Globus pallidus (tissue), 1 donor: Measurements from ENCODE around the gene GALNT9.
"Not testable (repeated sequence)": the region's sequence is repeated elsewhere in the genome, so short reads cannot be mapped to it uniquely, and the experiment has no call there.

Experiments
- DNase-seq: peaks from one replicate; pipeline ENCODE4 v3.0.0-alpha.2; 2015; ENCODE audit warnings: low spot score

Gene GALNT9

DNA sequence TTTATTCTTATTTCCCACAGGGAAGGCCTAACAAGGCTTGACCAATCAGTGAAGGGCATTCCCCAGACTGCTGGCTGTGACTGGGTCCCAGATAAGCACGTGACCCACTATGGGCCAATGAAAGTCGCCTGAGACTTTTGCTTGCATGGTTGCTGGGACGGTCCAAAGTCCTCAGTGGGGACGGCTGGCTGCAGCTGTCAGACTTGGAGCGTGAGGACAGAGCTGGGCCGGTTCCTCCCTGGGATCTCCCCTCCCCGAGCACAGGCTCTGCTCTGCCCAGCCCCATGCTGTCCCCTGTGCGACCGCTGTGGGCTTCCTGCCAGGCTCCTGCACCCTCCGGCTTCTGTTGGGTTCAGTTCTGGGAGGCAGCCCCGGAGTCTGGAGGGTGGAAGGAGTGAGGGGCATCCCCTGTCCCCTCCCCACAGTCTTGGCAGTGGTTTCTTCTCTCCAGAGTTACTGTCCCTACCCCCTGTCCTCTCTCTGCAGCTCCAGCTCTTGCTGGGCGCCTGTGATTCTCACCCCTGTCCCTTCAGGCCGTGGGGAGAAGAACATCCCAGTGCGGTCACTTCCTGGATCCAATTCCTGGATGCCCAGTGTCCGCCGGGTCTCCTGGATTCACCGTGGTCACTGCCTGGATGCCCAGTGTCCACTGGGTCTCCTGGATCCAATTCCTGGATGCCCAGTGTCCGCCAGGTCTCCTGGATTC, 50.1 kb downstream of the GALNT9 start:
- DNase-seq = no peak

DNA sequence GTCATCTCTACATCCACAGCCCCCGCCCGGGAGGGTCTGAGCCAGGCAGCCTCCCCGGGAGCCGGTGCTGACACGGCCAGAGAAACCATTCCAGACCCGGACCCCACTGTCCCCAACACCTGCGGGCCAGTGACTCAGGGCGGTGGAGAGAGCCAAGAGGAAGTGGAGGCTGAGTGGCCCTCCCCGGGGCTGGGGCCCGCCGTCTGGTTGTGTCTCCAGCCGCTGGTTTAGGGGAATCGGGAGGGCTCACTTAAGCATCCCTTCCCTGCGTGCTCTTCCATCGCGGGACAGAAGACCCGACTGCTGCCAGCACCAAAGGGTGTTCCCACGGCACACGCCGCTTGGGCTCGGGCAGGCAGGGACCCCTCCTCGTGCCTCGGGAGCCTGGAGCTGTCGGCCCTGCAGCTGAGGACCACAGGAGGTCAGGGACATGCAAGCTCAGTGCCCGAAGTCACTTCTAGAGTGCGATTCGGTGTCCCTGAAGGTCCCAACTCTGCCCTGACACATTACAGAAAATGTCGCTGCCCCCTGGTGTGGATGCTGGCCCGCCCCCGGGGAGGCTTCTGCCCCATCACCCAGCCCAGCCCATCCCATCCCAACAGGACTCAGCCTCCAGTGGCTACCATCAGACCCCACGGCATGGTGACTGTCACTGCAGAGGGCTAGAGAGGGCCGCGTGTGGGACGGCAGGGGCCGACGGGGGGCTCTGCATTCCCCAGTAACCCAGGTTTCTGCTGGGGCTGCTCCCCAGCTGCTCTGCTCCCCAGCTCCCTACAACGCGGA, 50.8 kb downstream of the GALNT9 start:
- DNase-seq = no peak

DNA sequence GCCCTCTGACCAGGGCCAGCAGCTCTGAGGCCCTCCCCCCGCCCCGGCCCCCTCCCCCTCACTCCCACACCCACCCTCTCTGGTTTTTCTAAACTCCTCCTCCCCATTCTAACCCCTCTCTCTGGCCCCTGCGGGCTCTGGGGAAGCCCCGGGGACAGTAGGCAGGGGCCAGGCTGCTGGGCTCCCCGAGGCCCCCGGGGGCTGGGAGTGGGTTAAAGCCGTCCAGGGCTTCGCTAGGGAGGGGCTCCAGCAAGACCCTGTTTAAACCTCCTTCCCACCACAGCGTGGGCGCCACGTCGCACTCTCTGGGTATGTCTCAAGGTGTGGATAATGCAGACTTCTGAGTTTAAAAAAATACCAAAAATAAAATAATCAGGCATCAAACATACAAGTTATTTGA, 51.4 kb downstream of the GALNT9 start:
- DNase-seq = no peak

DNA sequence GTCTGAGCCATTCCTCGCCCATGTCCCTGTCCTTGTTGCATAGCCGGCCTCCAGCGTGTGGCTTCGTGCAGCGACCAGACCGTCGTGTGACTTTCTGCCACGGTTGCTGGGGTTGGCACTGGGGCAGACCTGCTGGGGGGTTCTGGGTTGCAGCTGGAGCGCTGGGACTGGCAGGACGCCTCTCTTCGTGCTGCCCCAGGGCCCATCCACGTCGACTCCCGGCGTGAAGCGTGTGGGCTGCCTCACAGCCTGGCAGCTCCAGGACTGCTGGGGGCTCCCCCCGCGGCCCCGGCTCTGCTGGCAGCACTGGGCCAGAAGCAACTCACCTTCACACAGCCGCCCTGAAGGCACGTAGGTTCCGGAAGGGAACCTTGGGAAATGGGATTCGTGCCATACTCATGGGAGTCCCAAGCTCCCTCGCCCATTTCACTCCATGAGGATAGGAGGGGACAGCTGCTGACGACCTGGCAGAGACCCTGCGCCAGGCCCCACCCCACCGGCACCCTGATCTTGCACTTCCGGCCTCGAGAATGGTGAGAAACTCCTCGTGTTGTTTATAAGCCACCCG, 51.9 kb downstream of the GALNT9 start:
- DNase-seq = no peak

DNA sequence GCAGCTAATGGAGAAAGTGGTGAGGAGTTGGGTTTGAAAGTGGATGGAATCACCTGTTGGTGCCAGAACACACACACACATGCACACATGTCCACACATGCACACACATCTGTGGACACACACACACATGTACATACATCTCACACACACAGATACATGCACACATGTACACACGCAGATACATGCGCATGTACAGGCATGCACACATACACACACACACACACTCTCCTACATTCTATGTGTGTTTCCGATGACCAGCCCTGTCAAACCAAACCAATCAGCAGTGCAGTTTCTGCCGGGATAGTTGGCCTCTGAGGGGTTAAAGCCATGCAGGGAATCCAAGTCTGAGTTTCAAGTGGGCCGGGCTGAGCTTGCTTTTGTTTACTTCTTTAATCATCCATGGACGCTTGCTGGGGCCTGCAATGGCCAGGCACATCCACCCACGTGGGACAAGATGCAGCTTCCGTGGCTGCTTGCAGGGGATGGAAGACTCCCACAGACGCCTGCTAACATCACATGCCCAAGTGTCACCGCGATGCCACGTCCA, 52.5 kb downstream of the GALNT9 start:
- DNase-seq = no peak

DNA sequence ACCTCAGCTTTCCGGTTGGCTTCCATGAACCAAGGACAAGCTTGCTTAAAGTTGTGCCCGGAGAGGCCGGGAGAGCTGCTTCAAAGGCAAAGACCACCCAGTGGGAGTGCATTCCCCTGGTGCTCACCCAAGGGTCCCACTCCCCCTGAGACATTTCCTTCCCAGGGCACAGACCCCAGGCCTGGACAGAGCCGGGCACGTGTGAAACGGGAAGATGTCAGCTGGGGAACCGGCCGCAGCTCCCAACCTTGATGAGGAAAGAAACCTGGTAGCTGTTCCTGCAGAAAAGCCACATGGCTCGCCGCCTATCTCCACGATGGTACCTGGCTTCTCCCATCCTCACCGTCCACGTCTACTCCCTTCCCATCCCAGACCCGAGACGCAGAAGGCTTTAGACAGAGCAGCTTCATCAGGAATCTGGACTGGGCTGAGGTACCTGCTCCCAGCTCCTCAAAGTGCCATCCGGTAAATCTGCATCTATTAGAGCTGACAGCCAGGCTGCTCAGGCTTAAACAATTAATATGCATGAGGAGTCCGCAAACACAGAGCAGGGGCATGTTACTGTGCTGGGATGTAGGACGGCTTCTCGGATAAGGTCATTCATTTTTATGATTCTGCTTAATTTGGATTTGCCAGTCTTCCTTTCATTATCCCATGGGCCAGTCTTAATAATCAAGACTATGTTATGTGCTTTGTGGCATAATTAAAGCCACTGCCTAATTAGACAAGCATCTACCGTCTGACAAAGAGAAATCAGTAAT, 53.1 kb downstream of the GALNT9 start:
- DNase-seq = no peak

DNA sequence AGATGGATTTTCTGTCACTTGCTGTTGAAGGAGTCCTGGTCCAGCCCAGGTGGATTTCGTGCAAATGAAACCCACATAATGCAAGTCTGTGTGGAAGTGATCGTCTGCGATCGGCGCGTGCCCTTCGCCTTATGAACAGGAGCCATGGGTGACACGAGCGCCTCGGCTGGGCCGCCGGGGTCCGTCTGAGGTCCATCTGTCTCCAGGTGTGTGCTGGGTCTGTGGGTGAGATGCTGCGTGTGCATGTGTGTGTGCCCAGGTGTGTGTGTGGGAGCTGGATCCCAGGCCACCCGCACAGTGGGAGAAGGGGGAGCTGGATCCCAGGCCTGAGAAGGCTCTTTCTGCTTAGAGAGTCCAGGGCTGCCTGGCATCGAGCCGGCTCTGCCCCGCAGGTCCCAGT, 53.8 kb downstream of the GALNT9 start:
- DNase-seq = no peak

DNA sequence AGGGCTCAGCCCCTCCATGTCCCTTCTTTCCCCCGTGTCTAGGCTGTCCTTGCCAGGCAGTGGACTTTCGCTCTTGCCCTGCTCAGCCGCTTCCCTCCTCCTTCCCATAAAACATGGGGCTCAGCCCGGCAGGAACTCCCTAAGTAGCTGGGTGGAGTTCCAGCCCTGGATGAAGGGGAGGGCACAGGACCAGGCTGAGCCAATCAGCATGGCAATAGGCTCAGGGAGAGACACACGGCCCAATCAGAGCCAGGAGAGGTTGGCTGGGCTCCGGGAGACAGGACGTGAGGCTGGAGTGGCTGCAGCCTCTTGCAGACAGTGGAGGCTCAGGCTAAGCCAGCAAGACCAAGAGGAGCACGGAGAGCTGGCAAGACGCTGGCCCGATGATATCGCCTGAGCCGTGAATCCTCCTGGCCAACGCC, 54.3 kb downstream of the GALNT9 start:
- DNase-seq = no peak

DNA sequence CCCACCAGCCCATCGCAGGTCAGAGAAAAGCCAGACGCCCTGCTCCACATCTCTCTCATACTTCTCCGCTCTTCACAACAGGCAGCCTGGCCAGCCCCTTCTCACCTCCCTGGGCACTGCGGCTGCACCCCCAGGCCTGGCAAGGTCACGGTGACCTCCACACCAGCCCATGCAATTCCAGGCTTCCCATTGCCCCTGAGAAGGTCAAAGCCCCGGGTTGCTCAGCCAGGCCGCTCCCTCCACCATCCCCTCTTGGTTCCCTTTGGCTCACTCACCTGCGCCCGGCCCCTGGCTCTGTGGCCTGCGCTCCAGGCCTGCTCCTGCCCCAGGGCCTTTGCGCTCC, 55.4 kb downstream of the GALNT9 start:
- DNase-seq = no peak

DNA sequence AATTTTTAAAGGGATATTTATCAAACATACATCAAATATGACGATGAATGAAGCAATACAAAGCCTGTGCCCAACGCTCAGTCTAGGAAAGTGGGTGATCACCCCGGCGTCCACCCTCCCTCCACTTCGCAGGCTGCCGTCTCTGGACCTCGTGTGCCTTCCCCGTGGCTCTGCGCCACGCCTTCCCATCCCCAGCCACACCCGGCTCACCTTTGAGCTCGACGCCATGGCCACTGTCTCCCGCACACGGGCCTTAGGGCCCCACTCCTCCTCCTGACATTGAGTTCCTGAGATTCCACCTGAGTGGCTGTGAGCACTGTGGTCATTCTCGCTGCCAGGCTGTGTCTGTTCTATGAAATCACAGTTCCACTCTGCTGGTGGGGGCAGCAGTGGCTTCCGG, 56.7 kb downstream of the GALNT9 start:
- DNase-seq = no peak

DNA sequence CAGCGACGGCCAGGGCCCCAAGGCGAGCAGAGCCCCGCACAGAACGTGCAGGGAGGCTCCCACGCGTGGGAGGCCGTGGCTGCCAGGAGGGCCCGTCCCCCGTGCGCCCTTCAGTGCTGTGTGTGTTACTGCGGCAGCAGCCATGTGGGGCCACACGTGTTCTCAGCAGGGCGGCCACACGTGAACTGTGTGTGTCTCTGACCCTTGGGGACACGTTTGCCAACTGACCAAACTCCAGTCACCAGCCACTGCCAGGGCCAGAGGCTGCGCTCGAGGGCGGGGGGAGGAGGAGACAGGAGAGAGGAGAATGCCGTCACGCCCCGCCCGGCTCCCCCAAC, 57.7 kb downstream of the GALNT9 start:
- no peak for DNase-seq

DNA sequence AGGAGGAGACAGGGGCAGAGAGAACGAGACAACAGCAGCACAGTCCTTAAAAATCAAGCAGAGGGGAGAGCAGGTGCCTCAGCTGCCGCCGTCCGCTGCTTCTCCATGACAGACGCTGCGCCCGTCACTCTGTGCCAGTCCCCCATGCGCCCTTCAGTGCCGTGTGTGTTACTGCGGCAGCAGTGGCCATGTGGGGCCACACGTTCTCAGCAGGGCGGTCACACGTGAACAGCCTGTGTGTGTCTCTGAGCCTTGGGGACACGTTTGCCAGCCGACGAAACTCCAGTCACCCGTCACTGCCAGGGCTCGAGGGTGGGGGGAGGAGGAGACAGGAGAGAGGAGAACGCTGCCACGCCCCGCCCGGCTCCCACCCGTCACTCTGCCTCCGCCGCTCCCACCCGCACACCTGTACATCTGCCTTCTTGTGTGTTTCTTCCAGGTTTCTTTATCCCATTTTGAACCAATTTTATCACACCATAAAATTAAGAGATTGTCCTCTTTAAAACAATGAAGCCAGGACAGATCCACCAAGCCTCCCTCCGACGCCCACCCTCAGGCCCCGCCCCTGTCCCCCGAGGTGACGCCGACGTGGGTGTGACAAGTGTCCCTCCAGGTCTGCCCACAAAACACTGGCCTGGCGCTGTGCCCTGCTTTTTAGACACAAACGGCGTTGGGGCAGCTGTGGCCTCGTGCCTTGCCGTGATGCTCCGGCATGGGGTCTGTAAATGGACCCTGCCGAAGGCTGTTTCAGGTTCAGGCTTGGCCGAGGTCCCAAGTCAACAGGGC, 58.2 kb downstream of the GALNT9 start:
- no peak for DNase-seq

DNA sequence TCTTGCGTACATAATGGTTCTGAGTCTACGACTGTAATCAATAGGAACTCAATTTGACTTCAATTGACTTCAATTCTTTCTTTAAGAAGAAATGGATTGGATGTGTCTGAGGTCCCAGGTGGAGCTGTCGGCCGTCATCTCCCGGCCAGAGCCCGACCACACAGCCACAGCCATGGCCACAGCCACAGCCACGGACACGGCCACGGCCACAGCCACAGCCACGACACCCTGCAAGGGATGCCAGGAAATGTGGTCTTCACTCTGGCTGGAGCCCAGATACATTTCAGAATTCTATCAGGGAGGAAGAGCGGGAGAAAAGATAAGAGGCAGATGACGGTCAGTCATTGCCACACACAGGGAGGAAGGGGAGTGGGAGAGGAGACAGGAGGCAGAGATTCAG, 58.9 kb downstream of the GALNT9 start:
- no peak for DNase-seq

DNA sequence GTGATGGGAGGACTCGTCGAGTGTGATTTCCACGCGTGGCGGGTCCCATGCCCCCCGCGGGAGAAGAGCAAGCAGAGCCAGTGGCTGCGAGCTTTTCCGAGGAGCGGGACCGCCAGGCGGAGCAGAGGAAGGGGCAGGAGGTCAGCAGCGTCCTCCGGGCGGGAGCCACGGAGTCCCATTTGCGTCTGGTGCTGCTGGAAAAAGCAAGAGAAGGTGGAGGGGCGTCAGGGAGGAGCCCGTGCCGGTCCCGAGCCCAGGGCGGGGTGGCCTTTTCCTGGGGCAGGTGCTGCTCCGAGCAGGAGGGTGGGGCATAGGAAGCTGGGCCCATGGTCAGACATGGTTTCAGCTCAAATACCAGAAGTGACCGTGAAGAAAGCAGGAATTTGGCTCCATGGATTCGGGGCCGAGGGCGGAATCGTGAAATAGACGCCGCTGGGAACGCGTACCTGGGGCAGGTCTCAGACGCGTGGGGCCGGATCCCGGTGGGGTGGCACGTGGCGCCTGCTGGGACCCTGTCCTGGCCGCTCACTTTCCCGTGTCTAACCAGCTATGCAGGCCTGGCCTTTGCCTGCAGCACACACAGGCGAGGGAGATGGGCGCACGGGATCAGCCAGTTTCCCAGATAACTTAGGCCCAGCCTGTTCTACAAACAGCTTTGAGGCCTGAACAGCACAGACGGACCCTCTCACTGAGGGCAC, 60.0 kb downstream of the GALNT9 start:
- no peak for DNase-seq

DNA sequence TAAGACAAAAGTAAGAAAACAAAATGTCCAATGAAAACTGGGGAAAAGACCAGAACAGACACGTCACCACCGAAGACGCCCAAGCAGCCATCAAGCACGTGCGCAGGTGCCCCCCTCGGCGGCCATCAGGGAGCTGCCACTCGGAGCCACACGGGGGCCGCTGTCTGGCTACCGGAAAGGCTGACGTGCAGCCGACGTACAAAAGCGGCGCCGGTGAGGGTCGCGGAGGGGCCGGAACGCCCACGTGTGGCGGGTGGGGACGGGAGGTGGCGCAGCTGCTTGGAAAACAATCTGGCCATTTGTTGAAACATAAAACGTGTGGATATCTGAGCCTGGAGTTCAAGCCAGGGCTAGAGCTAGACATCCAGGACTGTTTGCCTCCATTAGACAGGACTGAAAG, 60.7 kb downstream of the GALNT9 start:
- DNase-seq = no peak

DNA sequence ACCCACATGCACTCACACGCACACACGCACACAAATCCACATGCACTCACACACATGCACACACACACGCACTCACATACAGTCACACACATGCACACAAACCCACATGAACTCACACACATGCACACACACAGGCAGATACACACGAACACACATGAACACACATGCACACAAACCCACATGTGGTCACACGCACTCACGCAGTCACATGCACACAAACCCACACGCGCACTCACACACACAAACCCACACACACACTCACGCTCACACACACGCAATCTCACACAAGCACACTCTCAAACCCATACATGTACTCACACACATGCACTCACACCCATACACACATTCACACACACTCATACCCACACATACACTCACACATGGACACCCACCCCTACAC, 61.5 kb downstream of the GALNT9 start:
- no peak for DNase-seq

DNA sequence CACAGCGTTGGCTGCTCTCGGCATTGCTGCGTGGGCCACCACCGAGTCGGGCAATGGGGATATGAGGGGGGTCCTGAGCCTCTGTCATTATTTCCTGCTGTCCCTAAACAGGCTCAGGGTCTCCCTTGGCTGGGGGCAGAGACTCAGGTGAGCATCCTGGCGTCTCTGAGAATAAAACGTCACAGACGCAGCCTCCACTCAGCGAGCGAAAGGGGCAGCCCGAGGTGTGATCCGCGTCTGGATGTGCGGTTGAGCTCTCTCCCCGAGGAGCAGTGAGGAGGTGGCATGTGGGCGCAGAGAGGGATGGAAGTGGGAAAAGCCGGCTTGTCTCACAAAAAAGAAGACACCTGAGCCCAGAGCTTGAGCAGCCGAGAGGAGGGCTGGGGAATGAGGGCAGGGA, 62.6 kb downstream of the GALNT9 start:
- DNase-seq = no peak

DNA sequence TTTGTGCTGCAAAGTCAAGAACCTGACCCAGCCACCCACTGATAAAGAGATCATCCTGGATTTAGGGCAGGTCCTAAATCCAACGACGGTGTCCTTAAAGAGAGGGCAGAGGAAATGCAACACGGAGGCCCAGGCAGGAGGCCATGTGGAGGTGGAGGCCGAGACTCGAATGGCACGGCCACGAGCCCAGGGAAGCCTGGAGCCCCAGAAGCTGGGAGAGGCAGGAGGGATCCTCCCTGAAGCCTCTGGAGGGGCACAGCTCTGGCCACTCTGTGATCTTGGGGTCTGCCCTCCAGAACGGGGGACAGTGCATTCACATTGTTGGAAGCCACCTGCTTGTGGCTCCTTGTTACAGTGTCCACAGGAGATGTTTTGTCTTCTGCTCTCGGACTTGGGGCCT, 63.0 kb downstream of the GALNT9 start:
- no peak for DNase-seq

DNA sequence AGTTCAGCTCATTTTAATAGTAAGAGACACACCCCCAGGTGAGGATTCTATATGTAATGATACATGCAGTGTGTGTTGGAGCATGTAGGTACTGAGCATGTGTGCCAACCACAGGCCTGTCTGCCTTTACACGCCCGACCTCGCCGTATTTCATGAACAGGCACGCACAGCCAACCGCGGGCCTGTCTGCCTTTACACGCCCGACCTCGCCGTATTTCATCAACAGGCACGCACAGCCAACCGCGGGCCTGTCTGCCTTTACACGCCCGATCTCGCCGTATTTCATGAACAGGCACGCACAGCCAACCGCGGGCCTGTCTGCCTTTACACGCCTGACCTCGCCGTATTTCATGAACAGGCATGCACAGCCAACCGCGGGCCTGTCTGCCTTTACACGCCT, 63.6 kb downstream of the GALNT9 start:
- not testable (repeated sequence) for DNase-seq

DNA sequence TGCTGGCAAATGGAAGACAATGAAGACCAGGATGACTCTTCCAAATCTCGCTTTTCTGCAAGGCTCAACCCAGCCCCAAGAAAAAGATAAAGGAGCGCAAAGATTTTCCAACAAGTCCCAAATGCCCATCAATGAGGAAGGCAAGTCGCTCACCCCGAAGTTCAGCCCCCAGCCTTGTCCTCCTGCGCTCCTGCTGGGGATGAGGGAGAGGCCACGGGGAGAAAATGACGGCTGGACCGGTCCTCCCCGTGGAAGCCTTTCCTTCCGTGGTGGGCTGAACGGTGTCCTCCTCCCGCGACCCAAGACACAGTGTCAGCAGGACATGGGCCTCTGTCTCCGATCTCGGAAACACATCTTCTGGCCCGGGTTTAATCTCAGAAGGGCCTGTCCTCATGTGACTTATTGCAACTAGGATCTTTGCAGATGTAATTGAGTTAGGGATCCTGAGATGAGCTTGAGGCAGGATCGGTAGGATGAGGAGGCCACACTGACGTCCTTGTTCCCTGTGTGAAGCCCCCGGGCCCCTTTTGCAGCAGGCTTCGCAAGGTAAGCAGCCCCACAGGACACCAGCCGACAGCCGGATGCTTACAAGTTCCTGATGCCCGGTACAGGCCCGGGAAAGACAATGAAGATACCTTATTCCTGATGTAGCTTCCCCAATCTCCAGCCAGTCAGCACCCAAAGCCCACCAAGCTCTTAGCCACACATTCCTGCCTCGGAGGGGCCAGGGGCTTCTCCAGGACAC, 64.2 kb downstream of the GALNT9 start:
- no peak for DNase-seq
